AG04449 (cell line): ENCODE data around the gene ZMIZ1.

Experiments
- CTCF ChIA-PET: fragments of 350-600 bp; formaldehyde crosslinking; extraction: SDS; loops from one replicate; lab custom pipeline; 2021; ENCODE audit warnings: antibody characterized with exemption; lab: Yijun Ruan, JAX
- POLR2A ChIA-PET: fragments of 400-600, 350-600 bp; formaldehyde crosslinking; extraction: SDS; loops from one replicate; lab custom pipeline; 2020; ENCODE audit warnings: antibody characterized with exemption, inconsistent platforms; lab: Yijun Ruan, JAX
- DNase-seq: peaks from one replicate; pipeline ENCODE4 v3.0.0-alpha.2; 2010; ENCODE audit warnings: low read depth, low spot score
- H3K4me3 ChIP-seq: 2 replicates; pipeline ENCODE4 v1.5.1; 2011; ENCODE audit warnings: low read depth, mild to moderate bottlenecking, control low read depth, low read length
- CTCF ChIP-seq: IDR thresholded peaks from one replicate; pipeline ENCODE4 v1.5.1; 2011; ENCODE audit warnings: mild to moderate bottlenecking, moderate library complexity, low read length, control low read depth, inconsistent platforms; ENCODE audit not compliant: insufficient read depth; ENCODE audit errors: missing control alignments

Gene ZMIZ1

DNA sequence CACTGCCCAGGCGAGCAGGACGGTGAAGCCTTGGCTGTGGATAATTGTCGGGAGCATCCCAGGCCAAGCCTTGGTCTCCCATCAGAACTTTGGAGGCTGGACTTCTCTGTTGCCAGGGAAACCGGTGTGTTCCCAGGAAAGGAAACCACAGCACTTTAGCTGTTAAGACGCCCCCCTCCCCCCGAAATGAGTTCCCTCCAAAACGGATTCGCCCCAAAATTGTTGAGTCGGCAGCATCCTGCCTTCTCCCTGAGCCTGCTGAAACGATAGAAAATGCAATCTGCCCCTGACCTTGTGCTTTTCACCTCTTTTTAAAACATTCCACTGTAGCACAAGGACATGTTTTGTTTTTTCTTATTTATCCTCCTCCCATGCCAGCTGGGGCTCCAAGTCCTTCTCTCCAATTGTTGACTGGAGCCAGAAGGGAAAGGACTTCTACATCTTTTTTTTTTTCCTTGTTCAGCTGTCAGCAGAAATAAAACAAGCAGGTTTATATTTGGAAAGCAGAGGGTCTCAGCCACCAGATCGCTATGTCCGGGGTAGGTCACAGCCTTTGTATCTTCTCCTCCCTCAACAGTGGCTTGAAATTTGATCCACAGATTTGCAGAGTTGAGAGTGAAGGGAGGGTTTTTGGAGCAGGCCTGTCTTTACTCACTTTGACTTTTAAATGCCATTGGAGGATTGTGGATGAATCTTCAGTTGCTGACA, 116.5 kb downstream of the ZMIZ1 start:
- H3K4me3 ChIP-seq, result no peak overlapping the region
- TF ChIP-seq CTCF, result no peak
- POLR2A ChIA-PET, result interaction anchor here (1.6 kb wide), 1 partner anchor 10 kb away, joined by 6 read pairs; no protein-coding TSS in a partner anchor
- CTCF ChIA-PET, result interaction anchor here (0.7 to 1.6 kb wide), 3 partner anchors 10 to 12 kb away, joined by 3 to 9 read pairs (median 6); no protein-coding TSS in a partner anchor
- no peak for DNase-seq

- CTCF ChIA-PET, result interaction anchor here (1.6 to 2.4 kb wide), 2 partner anchors 10 to 11 kb away, joined by 9 to 13 read pairs; no protein-coding TSS in a partner anchor
- TF ChIP-seq CTCF, result no peak
- no peak overlapping the region for H3K4me3 ChIP-seq
- no peak for DNase-seq
- POLR2A ChIA-PET, result interaction anchor here (1.6 kb wide), 1 partner anchor 9 kb away, joined by 6 read pairs; no protein-coding TSS in a partner anchor
Measured at GRCh38 chr10:79185796-79186374, 117.1 kb downstream of the ZMIZ1 start.

DNA sequence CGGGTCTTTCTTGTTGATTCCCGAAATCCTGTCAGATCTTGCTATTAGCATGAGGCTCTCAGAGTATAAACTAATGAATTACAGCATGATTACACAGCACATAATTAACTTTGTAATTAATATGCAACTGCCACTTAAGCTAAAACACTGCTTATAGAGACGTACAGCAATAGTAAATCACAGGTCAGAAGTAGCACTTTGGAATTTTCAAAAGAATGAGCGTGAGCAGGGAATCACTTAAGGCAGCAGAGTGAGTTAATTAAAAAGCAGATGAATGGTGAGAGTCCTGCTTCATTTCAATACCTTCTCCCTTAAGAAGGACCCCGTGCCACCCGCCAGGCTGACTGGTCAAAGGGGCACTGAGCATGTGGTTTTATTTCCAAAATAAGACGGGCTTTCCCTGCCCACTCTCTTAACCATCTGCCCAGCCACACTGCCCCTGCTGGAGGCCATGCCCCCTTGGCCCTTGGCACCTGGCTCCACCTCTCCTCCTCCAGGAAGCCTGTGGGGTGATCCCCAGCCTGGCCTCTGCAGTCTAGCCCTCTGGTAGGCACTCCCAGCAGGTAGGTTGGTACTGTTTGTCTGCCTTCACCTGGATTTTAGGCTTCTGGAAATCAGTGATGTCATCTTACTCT, 117.8 kb downstream of the ZMIZ1 start:
- no peak overlapping the region for H3K4me3 ChIP-seq
- POLR2A ChIA-PET, result no interaction called here
- CTCF ChIA-PET, result interaction anchor here (2.4 kb wide), 1 partner anchor 10 kb away, joined by 13 read pairs; no protein-coding TSS in a partner anchor
- TF ChIP-seq CTCF, result no peak
- DNase-seq, result no peak

DNA sequence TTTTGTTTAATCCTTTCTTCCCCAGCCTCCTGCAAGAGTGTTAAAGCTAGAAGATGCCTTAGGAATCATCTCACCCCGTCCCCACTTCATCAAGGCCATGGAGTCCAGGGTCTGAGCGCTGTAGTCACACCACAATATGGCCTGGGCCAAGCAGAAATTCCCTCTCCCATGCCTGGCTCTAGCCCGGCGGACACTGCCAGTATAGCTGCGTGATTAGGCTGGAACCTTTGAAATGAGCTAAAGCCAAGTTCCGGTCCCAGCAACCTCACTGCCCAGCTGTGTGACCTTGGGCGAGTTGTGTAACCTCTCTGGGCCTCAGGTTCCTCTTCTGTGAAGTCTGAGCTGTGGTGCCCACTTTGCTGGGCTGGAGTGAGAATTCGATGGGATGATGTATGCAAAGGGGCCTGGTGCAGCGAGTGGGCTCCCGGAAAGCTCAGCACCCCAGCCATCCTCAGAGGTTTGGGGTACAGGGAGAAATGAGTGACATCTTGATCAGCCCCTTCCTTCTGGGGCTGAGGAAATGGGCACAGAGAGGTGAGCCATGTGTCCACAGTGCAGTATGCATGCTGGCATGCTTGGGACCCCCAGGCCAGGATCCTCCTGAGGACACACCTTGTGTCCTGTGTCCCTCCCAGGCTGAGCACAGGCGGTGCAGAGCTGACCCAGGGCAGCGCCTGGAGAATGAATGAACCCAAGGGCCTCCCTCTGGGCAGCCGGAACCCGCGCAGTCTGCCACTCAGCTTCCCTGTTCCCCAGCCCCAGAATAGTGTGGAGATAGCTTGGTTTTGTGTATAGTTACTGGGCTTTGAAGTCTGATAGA, 118.6 kb downstream of the ZMIZ1 start:
- no peak for TF ChIP-seq CTCF
- POLR2A ChIA-PET, result no interaction called here
- no peak overlapping the region for H3K4me3 ChIP-seq
- no peak for DNase-seq
- CTCF ChIA-PET, result interaction anchor here (1.1 to 2.7 kb wide), 3 partner anchors 9 to 1140 kb away, joined by 3 to 13 read pairs (median 10); no protein-coding TSS in a partner anchor

- CTCF ChIA-PET, result interaction anchor here (0.8 to 9.9 kb wide), 9 partner anchors 8 to 1141 kb away, joined by 3 to 180 read pairs (median 10); partner anchors contain the start of gene ZMIZ1
- DNase-seq, result no peak
- TF ChIP-seq CTCF, result no peak
- POLR2A ChIA-PET, result no interaction called here
- no peak overlapping the region for H3K4me3 ChIP-seq
Measured at GRCh38 chr10:79188154-79188965, 119.6 kb downstream of the ZMIZ1 start.
